ENCODE measurements around the gene KDM2B.
A peak's percentile ranks its signal among the peaks of the same experiment; 100 is the strongest.

KDM2B gene

GRCh38 chr12:121453629-121454028 lies 127.2 kb downstream of the KDM2B start:
- DNase-seq: no peak

- no peak for DNase-seq
Measured at GRCh38 chr12:121452985-121453360, 127.8 kb downstream of the KDM2B start.

GRCh38 chr12:121452340-121452984 lies 128.4 kb downstream of the KDM2B start:
- no peak for DNase-seq

- DNase-seq: no peak
Measured at GRCh38 chr12:121451961-121452339, 128.9 kb downstream of the KDM2B start.

GRCh38 chr12:121448771-121449315 lies 132.0 kb downstream of the KDM2B start:
- DNase-seq: no peak

GRCh38 chr12:121446750-121447149 lies 134.1 kb downstream of the KDM2B start:
- DNase-seq: no peak

- no peak for DNase-seq
Measured at GRCh38 chr12:121444842-121445202, 136.0 kb downstream of the KDM2B start.

GRCh38 chr12:121443911-121444841 lies 136.6 kb downstream of the KDM2B start:
- DNase-seq: no peak

GRCh38 chr12:121443193-121443870 lies 137.5 kb downstream of the KDM2B start:
- peak; percentile 75 for DNase-seq

- DNase-seq: no peak
Measured at GRCh38 chr12:121442028-121442948, 138.5 kb downstream of the KDM2B start.

- no peak for DNase-seq
Measured at GRCh38 chr12:121441555-121441954, 139.3 kb downstream of the KDM2B start.

- no peak for DNase-seq
Measured at GRCh38 chr12:121440768-121441167, 140.1 kb downstream of the KDM2B start.

- no peak for DNase-seq
Measured at GRCh38 chr12:121439715-121440114, 141.1 kb downstream of the KDM2B start.

GRCh38 chr12:121438905-121439304 lies 141.9 kb downstream of the KDM2B start:
- DNase-seq: no peak

GRCh38 chr12:121436706-121437105 lies 144.1 kb downstream of the KDM2B start:
- no peak for DNase-seq

GRCh38 chr12:121432740-121433480 lies 147.9 kb downstream of the KDM2B start:
- DNase-seq: no peak

- no peak for DNase-seq
Measured at GRCh38 chr12:121430833-121431415, 149.9 kb downstream of the KDM2B start.

- no peak for DNase-seq
Measured at GRCh38 chr12:121428883-121429282, 151.9 kb downstream of the KDM2B start.

- no peak for DNase-seq
Measured at GRCh38 chr12:121427556-121428050, 153.2 kb downstream of the KDM2B start.

- no peak for DNase-seq
Measured at GRCh38 chr12:121424624-121424975, 156.2 kb downstream of the KDM2B start.

All from activated naive CD4-positive, alpha-beta T cell treated with anti-CD3 and anti-CD28 coated beads, Interleukin-2, amount 50 U/mL, for 16 hours (primary cell).